SK-N-SH (cell line): ENCODE data around the gene UBE2I. TPM values are rescaled to one million over a fixed set of nuclear protein-coding genes. Genes with fewer than 3 reads are reported as not detected.
"Not testable (repeated sequence)": the region's sequence is repeated elsewhere in the genome, so short reads cannot be mapped to it uniquely, and the experiment has no call there.

ENCODE experiments used
- CTCF ChIA-PET: fragments of 300-600, 350-600 bp; formaldehyde crosslinking; extraction: SDS; loops from one replicate; lab custom pipeline; 2021; lab: Yijun Ruan, JAX
- POLR2A ChIA-PET: fragments of 350-600 bp; sonication (Branson Sonifier 250); formaldehyde crosslinking; extraction: SDS; loops from one replicate; lab custom pipeline; 2020; ENCODE audit warnings: antibody characterized with exemption, inconsistent platforms; lab: Yijun Ruan, JAX
- DNase-seq: peaks from one replicate; pipeline ENCODE4 v3.0.0; 2012
- H2AFZ ChIP-seq: fragments of 200-600 bp; sonication (generic); 2 replicates; pipeline ENCODE4 v1.8.1; 2016; ENCODE audit warnings: antibody characterized with exemption, mild to moderate bottlenecking, low read depth
- H3F3A ChIP-seq: fragments of 200-600 bp; sonication (generic); replicated peaks from 2 replicates; pipeline ENCODE3; 2016; ENCODE audit warnings: antibody characterized with exemption, mild to moderate bottlenecking; ENCODE audit not compliant: insufficient read depth
- H3K27ac ChIP-seq, 2 experiments: fragments of 200-500 bp in 1 of 2; fragments of 200-600 bp in 1 of 2; sonication (Bioruptor generic) in 1 of 2; sonication (generic), shearing (Covaris generic) in 1 of 2; 2 replicates each; pipeline versions ENCODE4 v1.5.1 to v1.6.1; 2014 to 2016; ENCODE audit warnings: low read depth in 2 of 2, inconsistent platforms in 1 of 2, low read length in 1 of 2, mild to moderate bottlenecking in 1 of 2, mixed read lengths in 1 of 2
- H3K27me3 ChIP-seq: fragments of 200-600 bp; sonication (generic), shearing (Covaris generic); 2 replicates; pipeline ENCODE4 v1.6.1; 2016; ENCODE audit warnings: mixed run types; ENCODE audit not compliant: insufficient read depth
- H3K36me3 ChIP-seq, 2 experiments: fragments of 200-500 bp in 1 of 2; fragments of 200-600 bp in 1 of 2; sonication (Bioruptor generic) in 1 of 2; sonication (generic) in 1 of 2; replicated peaks in 1 of 2; 2 replicates each; pipeline versions ENCODE3 to v1.5.1; 2014 to 2016; ENCODE audit warnings: low read length in 1 of 2, mild to moderate bottlenecking in 1 of 2; ENCODE audit not compliant: insufficient read depth in 2 of 2, control insufficient read depth in 1 of 2
- H3K4me1 ChIP-seq, 2 experiments: fragments of 200-500 bp in 1 of 2; fragments of 200-600 bp in 1 of 2; sonication (Bioruptor generic) in 1 of 2; sonication (generic), shearing (Covaris generic) in 1 of 2; 2 replicates each; pipeline versions ENCODE4 v1.5.1 to v1.6.1; 2014 to 2016; ENCODE audit warnings: low read depth in 1 of 2, low read length in 1 of 2, mixed run types in 1 of 2; ENCODE audit not compliant: insufficient read depth in 2 of 2, control insufficient read depth in 1 of 2
- H3K4me2 ChIP-seq: fragments of 200-600 bp; sonication (generic), shearing (Covaris generic); 2 replicates; pipeline ENCODE4 v1.6.1; 2017; ENCODE audit warnings: mixed run types
- H3K4me3 ChIP-seq, 2 experiments: fragments of 200-500 bp in 1 of 2; fragments of 200-600 bp in 1 of 2; sonication (Bioruptor generic) in 1 of 2; sonication (generic), shearing (Covaris generic) in 1 of 2; 2 replicates each; pipeline versions ENCODE4 v1.5.1 to v1.8.1; 2014 to 2016; ENCODE audit warnings: low read depth in 2 of 2, inconsistent platforms in 1 of 2, low read length in 1 of 2, mild to moderate bottlenecking in 1 of 2, mixed read lengths in 1 of 2, moderate library complexity in 1 of 2
- H3K79me2 ChIP-seq: fragments of 200-600 bp; sonication (generic); 2 replicates; pipeline ENCODE4 v1.8.1; 2017; ENCODE audit warnings: mild to moderate bottlenecking; ENCODE audit not compliant: insufficient read depth
- H3K9ac ChIP-seq: fragments of 200-600 bp; sonication (generic); 2 replicates; pipeline ENCODE4 v1.6.1; 2017; ENCODE audit warnings: mixed run types
- H3K9me2 ChIP-seq: fragments of 200-600 bp; sonication (generic); 2 replicates; pipeline ENCODE4 v1.6.1; 2017; ENCODE audit warnings: mixed run types
- H3K9me3 ChIP-seq: fragments of 200-600 bp; sonication (generic); 2 replicates; pipeline ENCODE4 v1.6.1; 2017; ENCODE audit warnings: mixed run types, mild to moderate bottlenecking, moderate library complexity
- H4K20me1 ChIP-seq: fragments of 200-600 bp; sonication (generic); 2 replicates; pipeline ENCODE4 v1.6.1; 2017; ENCODE audit warnings: mild to moderate bottlenecking, mixed run types; ENCODE audit not compliant: insufficient read depth
- EP300 ChIP-seq, 2 experiments: IDR thresholded peaks; 2 replicates each; pipeline versions ENCODE4 v1.4.0 to v1.6.1; 2012; ENCODE audit warnings: borderline replicate concordance in 1 of 2, low read depth in 1 of 2, low read length in 1 of 2
- EZH2phosphoT487 ChIP-seq: fragments of 200-600 bp; sonication (generic); IDR thresholded peaks from 2 replicates; pipeline ENCODE4 v1.6.1; 2017; ENCODE audit warnings: low read depth, mixed run types, mild to moderate bottlenecking, antibody characterized with exemption, moderate library complexity, borderline replicate concordance
- FOSL2 ChIP-seq: IDR thresholded peaks from 2 replicates; pipeline ENCODE4 v1.4.0; 2012; ENCODE audit warnings: low read depth, mild to moderate bottlenecking, moderate library complexity, borderline replicate concordance
- FOXJ3 ChIP-seq: sonication (generic); formaldehyde crosslinking; IDR thresholded peaks from 2 replicates; pipeline ENCODE4 v1.5.1; 2020; ENCODE audit warnings: mild to moderate bottlenecking, missing genetic modification reagents
- MEF2A ChIP-seq: IDR thresholded peaks from 2 replicates; pipeline ENCODE4 v1.4.0; 2012; ENCODE audit warnings: low read depth, borderline replicate concordance
- RCOR1 ChIP-seq: fragments of 150-350 bp; IDR thresholded peaks from 2 replicates; pipeline ENCODE4 v1.6.1; 2017; ENCODE audit warnings: antibody characterized with exemption, low read length
- SIN3A ChIP-seq: IDR thresholded peaks from 2 replicates; pipeline ENCODE4 v1.6.1; 2012; ENCODE audit warnings: low read depth, mild to moderate bottlenecking, low read length, moderate library complexity, borderline replicate concordance
- TAF1 ChIP-seq: IDR thresholded peaks from 2 replicates; pipeline ENCODE4 v1.6.1; 2012; ENCODE audit warnings: low read depth, mild to moderate bottlenecking, low read length, moderate library complexity, borderline replicate concordance
- WGBS: methylation state at CpG from one replicate; pipeline ENCODE4 v1.1.6; 2017; ENCODE audit warnings: low lambda C conversion rate; 5-methylcytosine and 5-hydroxymethylcytosine counted together
- polyA plus RNA-seq, 3 experiments: library from polyadenylated mRNA; depleted of rRNA; stranded (reverse); fragments of >200 nt; gene quantifications; 2 replicates each; pipeline ENCODE4 v1.2.3, GENCODE V29; 2012
- TF ChIP-seq, protein P1 (sequence below): fragments of 200-600 bp; sonication (generic); IDR thresholded peaks from 2 replicates; pipeline ENCODE4 v1.6.1; 2017; ENCODE audit warnings: antibody characterized with exemption, mild to moderate bottlenecking, moderate library complexity
- TF ChIP-seq, protein P2 (sequence below): fragments of 150-350 bp; IDR thresholded peaks from 2 replicates; pipeline ENCODE4 v1.6.1; 2016; ENCODE audit warnings: mild to moderate bottlenecking, low read depth, low read length
- TF ChIP-seq, protein P3 (sequence below): IDR thresholded peaks from 2 replicates; pipeline ENCODE4 v1.6.1; 2012; ENCODE audit warnings: mild to moderate bottlenecking, low read depth, low read length, moderate library complexity
- TF ChIP-seq, protein P4 (sequence below): IDR thresholded peaks from 2 replicates; pipeline ENCODE4; 2012

The UBE2I gene
- polyA plus RNA-seq, 1 of the 3 experiments (the other 2 are of a cell fraction): 107 TPM

DNA sequence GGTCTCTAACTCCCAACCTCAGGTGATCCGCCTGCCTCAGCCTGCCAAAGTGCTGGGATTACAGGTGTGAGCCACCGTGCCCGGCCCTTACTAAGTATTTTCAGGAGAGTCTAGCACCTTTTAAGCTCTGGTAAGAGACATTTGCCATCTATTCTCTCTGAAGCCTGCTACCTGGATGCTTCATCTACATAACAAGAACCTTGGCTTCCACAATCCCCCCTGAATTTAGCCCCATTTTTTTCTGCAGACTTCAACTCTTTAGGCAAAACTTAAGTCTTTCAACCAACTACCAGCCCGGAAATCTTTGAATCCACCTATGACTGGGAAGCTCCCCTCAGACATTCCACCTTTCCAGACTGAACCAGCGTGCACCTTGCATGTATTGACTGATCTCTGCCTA, 14.0 kb upstream of the UBE2I start (continued):
- TF ChIP-seq, protein P1, sequence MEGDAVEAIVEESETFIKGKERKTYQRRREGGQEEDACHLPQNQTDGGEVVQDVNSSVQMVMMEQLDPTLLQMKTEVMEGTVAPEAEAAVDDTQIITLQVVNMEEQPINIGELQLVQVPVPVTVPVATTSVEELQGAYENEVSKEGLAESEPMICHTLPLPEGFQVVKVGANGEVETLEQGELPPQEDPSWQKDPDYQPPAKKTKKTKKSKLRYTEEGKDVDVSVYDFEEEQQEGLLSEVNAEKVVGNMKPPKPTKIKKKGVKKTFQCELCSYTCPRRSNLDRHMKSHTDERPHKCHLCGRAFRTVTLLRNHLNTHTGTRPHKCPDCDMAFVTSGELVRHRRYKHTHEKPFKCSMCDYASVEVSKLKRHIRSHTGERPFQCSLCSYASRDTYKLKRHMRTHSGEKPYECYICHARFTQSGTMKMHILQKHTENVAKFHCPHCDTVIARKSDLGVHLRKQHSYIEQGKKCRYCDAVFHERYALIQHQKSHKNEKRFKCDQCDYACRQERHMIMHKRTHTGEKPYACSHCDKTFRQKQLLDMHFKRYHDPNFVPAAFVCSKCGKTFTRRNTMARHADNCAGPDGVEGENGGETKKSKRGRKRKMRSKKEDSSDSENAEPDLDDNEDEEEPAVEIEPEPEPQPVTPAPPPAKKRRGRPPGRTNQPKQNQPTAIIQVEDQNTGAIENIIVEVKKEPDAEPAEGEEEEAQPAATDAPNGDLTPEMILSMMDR: no peak
- TF ChIP-seq EP300 (IDR thresholded peaks at IDR 0.05; ENCODE audit: borderline replicate concordance in 1 of 2, low read depth in 1 of 2, low read length in 1 of 2) (no peak), RCOR1 (no peak), FOXJ3 (no peak)

DNA sequence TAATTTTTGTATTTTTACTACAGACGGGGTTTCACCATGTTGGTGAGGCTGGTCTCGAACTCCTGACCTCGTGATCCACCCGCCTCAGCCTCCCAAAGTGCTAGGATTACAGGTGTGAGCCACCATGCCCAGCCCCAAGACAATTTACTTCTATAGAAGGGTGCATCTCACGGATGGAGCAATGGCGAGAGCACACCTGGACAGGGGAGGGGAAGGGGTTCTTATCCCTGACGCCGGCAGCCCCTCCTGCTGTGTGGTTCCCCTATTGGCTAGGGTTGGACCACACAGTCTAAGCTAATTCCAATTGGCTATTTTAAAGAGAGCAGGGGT, 12.8 kb upstream of the UBE2I start:
- not testable (repeated sequence) for DNase-seq, H3F3A ChIP-seq, H3K9me2 ChIP-seq, H3K36me3 ChIP-seq, H4K20me1 ChIP-seq, H3K4me3 ChIP-seq, H3K9ac ChIP-seq, H3K4me1 ChIP-seq, H3K27ac ChIP-seq, H3K79me2 ChIP-seq, H3K9me3 ChIP-seq
- POLR2A ChIA-PET: interaction anchor here (0.7 to 1.0 kb wide), 2 partner anchors 23 to 67 kb away, joined by 3 read pairs; no protein-coding TSS in a partner anchor
- CTCF ChIA-PET: interaction anchor here (0.8 to 0.9 kb wide), 2 partner anchors 10 to 11 kb away, joined by 3 read pairs; no protein-coding TSS in a partner anchor
- Histone ChIP-seq H3K4me2 (peak overlapping the region; percentile 13; the same call in 1 of the 2 replicates), H2AFZ (peak overlapping the region; percentile 53), H3K27me3 (peaks cover 23% of the 10 kb centered on the region)
- 36% methylated on average over 4 of the region's 8 CpGs for WGBS

DNA sequence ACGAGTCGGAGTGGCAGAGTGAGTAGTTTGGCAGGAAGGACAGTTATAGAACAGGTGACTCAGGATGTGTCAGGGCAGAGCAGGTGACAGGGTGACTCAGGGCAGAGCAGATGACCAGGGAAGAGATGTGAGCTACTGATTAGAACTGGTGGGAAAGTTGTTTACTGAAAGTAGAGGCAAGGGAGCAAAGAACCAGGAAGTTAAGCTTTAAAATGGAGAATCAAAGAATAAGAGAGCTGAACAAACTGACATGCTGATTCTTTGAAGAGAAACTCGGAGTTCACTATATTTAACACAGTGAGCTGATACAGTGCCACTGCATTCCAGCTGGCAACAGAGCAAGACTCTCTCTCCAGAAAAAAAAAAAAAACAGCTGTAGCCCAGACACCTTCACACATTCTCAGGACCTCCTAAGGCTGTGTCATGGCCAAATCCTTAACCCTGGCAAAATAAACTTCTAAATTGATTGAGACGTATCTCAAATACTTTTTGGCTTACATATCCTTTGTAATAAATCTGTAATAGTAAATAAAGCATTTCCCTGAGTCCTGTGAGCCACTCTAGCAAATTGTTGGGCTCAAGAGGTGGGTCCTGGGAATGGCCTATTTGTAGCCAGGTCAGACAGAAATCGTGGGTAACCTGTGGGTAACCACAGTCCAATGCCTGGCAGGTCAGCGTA, 12.3 kb upstream of the UBE2I start:
- WGBS: 23% methylated on average over 6 of the region's 6 CpGs
- no peaks in the 10 kb centered on the region for H3K79me2 ChIP-seq
- CTCF ChIA-PET: interaction anchor here (0.9 kb wide), 1 partner anchor 10 kb away, joined by 3 read pairs; no protein-coding TSS in a partner anchor
- peak overlapping the region; percentile 53 for H2AFZ ChIP-seq
- H3K9me3 ChIP-seq: no peaks in the 10 kb centered on the region
- H3K27me3 ChIP-seq: peaks cover 18% of the 10 kb centered on the region; the same call in 1 of the 2 replicates
- H4K20me1 ChIP-seq: no peaks in the 10 kb centered on the region
- peak overlapping the region; percentile 13; the same call in 1 of the 2 replicates for H3K4me2 ChIP-seq
- H3K9ac ChIP-seq: peak overlapping the region; percentile 35; the same call in 1 of the 2 replicates
- H3K27ac ChIP-seq: peak overlapping the region in 1 of 2 experiments; percentile 59; a peak in 2 of 4 replicates
- POLR2A ChIA-PET: interaction anchor here (0.6 to 1.0 kb wide), 2 partner anchors 35 to 67 kb away, joined by 3 to 4 read pairs; no protein-coding TSS in a partner anchor
- H3K36me3 ChIP-seq: no peaks in the 10 kb centered on the region
- peaks cover 3% of the 10 kb centered on the region for H3F3A ChIP-seq
- no peak overlapping the region for H3K4me3 ChIP-seq
- no peak for DNase-seq
- H3K9me2 ChIP-seq: no peaks in the 10 kb centered on the region
- 0 out of 4 replicates have a peak, but pooled peaks cover 0 to 3% of the 10 kb centered on the region in 2 experiments for H3K4me1 ChIP-seq
- TF ChIP-seq EZH2phosphoT487 (no peak), MEF2A (no peak), FOSL2 (peak; percentile 79), TAF1 (no peak), SIN3A (no peak)
- TF ChIP-seq, protein P1: no peak
- TF ChIP-seq, protein P2, sequence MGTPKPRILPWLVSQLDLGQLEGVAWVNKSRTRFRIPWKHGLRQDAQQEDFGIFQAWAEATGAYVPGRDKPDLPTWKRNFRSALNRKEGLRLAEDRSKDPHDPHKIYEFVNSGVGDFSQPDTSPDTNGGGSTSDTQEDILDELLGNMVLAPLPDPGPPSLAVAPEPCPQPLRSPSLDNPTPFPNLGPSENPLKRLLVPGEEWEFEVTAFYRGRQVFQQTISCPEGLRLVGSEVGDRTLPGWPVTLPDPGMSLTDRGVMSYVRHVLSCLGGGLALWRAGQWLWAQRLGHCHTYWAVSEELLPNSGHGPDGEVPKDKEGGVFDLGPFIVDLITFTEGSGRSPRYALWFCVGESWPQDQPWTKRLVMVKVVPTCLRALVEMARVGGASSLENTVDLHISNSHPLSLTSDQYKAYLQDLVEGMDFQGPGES: no peak
- TF ChIP-seq, protein P3, sequence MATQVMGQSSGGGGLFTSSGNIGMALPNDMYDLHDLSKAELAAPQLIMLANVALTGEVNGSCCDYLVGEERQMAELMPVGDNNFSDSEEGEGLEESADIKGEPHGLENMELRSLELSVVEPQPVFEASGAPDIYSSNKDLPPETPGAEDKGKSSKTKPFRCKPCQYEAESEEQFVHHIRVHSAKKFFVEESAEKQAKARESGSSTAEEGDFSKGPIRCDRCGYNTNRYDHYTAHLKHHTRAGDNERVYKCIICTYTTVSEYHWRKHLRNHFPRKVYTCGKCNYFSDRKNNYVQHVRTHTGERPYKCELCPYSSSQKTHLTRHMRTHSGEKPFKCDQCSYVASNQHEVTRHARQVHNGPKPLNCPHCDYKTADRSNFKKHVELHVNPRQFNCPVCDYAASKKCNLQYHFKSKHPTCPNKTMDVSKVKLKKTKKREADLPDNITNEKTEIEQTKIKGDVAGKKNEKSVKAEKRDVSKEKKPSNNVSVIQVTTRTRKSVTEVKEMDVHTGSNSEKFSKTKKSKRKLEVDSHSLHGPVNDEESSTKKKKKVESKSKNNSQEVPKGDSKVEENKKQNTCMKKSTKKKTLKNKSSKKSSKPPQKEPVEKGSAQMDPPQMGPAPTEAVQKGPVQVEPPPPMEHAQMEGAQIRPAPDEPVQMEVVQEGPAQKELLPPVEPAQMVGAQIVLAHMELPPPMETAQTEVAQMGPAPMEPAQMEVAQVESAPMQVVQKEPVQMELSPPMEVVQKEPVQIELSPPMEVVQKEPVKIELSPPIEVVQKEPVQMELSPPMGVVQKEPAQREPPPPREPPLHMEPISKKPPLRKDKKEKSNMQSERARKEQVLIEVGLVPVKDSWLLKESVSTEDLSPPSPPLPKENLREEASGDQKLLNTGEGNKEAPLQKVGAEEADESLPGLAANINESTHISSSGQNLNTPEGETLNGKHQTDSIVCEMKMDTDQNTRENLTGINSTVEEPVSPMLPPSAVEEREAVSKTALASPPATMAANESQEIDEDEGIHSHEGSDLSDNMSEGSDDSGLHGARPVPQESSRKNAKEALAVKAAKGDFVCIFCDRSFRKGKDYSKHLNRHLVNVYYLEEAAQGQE: no peak
- TF ChIP-seq, protein P4, sequence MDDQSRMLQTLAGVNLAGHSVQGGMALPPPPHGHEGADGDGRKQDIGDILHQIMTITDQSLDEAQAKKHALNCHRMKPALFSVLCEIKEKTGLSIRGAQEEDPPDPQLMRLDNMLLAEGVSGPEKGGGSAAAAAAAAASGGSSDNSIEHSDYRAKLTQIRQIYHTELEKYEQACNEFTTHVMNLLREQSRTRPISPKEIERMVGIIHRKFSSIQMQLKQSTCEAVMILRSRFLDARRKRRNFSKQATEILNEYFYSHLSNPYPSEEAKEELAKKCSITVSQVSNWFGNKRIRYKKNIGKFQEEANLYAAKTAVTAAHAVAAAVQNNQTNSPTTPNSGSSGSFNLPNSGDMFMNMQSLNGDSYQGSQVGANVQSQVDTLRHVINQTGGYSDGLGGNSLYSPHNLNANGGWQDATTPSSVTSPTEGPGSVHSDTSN: peak; percentile 28; the same call in 1 of the 2 replicates
